CD4-positive, alpha-beta T cell treated with Interleukin-12 subunit alpha and Interleukin-12 subunit beta, for 1 hour (primary cell): ENCODE results near the gene OSGEPL1.
A peak's percentile ranks its signal among the peaks of the same experiment; 100 is the strongest.
"Not testable (repeated sequence)": the region's sequence is repeated elsewhere in the genome, so short reads cannot be mapped to it uniquely, and the experiment has no call there.

Source experiments
- DNase-seq: peaks from one replicate; pipeline ENCODE4 v3.0.0-alpha.2; 2020

The OSGEPL1 gene

GRCh38 chr2:189762551-189763298, at the start of gene OSGEPL1:
Gene OSGEPL1, minus strand, starts transcription at chr2:189762792. Its CDS starts 1,152 bp downstream, at chr2:189761640.
- peak; percentile 92 for DNase-seq

GRCh38 chr2:189803431-189803830, 40.8 kb upstream of the OSGEPL1 start:
- no peak for DNase-seq

- no peak for DNase-seq
Observed at GRCh38 chr2:189802396-189802912, 39.9 kb upstream of the OSGEPL1 start.

- DNase-seq, result no peak
Observed at GRCh38 chr2:189799531-189799930, 36.9 kb upstream of the OSGEPL1 start.

GRCh38 chr2:189799030-189799331, 36.4 kb upstream of the OSGEPL1 start:
- no peak for DNase-seq

- peak; percentile 26 for DNase-seq
Observed at GRCh38 chr2:189798312-189799029, 35.9 kb upstream of the OSGEPL1 start.

GRCh38 chr2:189797902-189798301, 35.3 kb upstream of the OSGEPL1 start:
- no peak for DNase-seq

- DNase-seq, result no peak
Observed at GRCh38 chr2:189794310-189794709, 31.7 kb upstream of the OSGEPL1 start.

- peak; percentile 59 for DNase-seq
Observed at GRCh38 chr2:189791338-189792042, 28.9 kb upstream of the OSGEPL1 start.

- peak; percentile 95 for DNase-seq
Observed at GRCh38 chr2:189783927-189784867, 21.6 kb upstream of the OSGEPL1 start, which contains the start of the genes ORMDL1 and PMS1. Gene ORMDL1, minus strand, starts transcription at chr2:189784339. Its CDS starts 1,744 bp downstream, at chr2:189782595. Gene PMS1, plus strand, starts transcription at chr2:189784450. Its CDS starts 7,360 bp downstream, at chr2:189791810.

GRCh38 chr2:189783451-189783926, 20.9 kb upstream of the OSGEPL1 start:
- peak; percentile 37 for DNase-seq

GRCh38 chr2:189782221-189782671, 19.7 kb upstream of the OSGEPL1 start:
- no peak for DNase-seq

- no peak for DNase-seq
Observed at GRCh38 chr2:189772212-189772611, 9.6 kb upstream of the OSGEPL1 start.

GRCh38 chr2:189770590-189771322, 8.2 kb upstream of the OSGEPL1 start:
- DNase-seq, result no peak

- no peak for DNase-seq
Observed at GRCh38 chr2:189763908-189764661, 1.5 kb upstream of the OSGEPL1 start.

- DNase-seq, result no peak
Observed at GRCh38 chr2:189762229-189762550, 402 bp downstream of the OSGEPL1 start.

- DNase-seq, result not testable (repeated sequence)
Observed at GRCh38 chr2:189760154-189760553, 2.4 kb downstream of the OSGEPL1 start.

GRCh38 chr2:189756311-189756952, 6.2 kb downstream of the OSGEPL1 start:
- no peak for DNase-seq

GRCh38 chr2:189751080-189751658, 11.4 kb downstream of the OSGEPL1 start:
- DNase-seq, result peak; percentile 60

- DNase-seq, result no peak
Observed at GRCh38 chr2:189729430-189729829, 33.2 kb downstream of the OSGEPL1 start.
